DOHH2 (cell line): ENCODE results near the gene AMBRA1.

ENCODE experiments used
- H3F3A ChIP-seq: fragments of 200-600 bp; sonication (generic), shearing (Covaris generic); 2 replicates; pipeline ENCODE4 v1.6.0; 2016; ENCODE audit warnings: antibody characterized with exemption, mild to moderate bottlenecking; ENCODE audit not compliant: control insufficient read depth, insufficient read depth
- H3K27ac ChIP-seq: fragments of 200-600 bp; sonication (generic); 2 replicates; pipeline ENCODE4 v1.5.1; 2014; ENCODE audit warnings: low read depth, mild to moderate bottlenecking, low read length, moderate library complexity
- H3K27me3 ChIP-seq: fragments of 200-600 bp; sonication (generic); 2 replicates; pipeline ENCODE4 v1.6.1; 2014; ENCODE audit warnings: mild to moderate bottlenecking, low read length, mixed read lengths; ENCODE audit not compliant: control insufficient read depth
- H3K36me3 ChIP-seq: fragments of 200-600 bp; sonication (generic); 2 replicates; pipeline ENCODE4 v1.6.1; 2014; ENCODE audit warnings: mild to moderate bottlenecking, low read length, moderate library complexity, mixed read lengths; ENCODE audit not compliant: control insufficient read depth
- H3K4me1 ChIP-seq: fragments of 200-600 bp; sonication (generic); 2 replicates; pipeline ENCODE4 v1.6.1; 2014; ENCODE audit warnings: mild to moderate bottlenecking, low read length, mixed read lengths; ENCODE audit not compliant: control insufficient read depth
- H3K4me2 ChIP-seq: fragments of 200-600 bp; sonication (generic); 2 replicates; pipeline ENCODE4 v1.6.0; 2014; ENCODE audit warnings: mild to moderate bottlenecking, low read length, moderate library complexity
- H3K4me3 ChIP-seq: fragments of 200-600 bp; sonication (generic); 2 replicates; pipeline ENCODE4 v1.5.1; 2014; ENCODE audit warnings: mild to moderate bottlenecking, low read length, mixed read lengths
- H3K79me2 ChIP-seq: fragments of 200-600 bp; sonication (generic); 2 replicates; pipeline ENCODE4 v1.6.1; 2014; ENCODE audit warnings: mild to moderate bottlenecking, low read length, mixed read lengths; ENCODE audit not compliant: control insufficient read depth
- H3K9me2 ChIP-seq: fragments of 200-600 bp; sonication (generic); replicated peaks from 2 replicates; pipeline ENCODE4 v1.6.1; 2014; ENCODE audit warnings: mild to moderate bottlenecking, low read length, mixed read lengths; ENCODE audit not compliant: control insufficient read depth
- H3K9me3 ChIP-seq: fragments of 200-600 bp; sonication (generic); 2 replicates; pipeline ENCODE4 v1.6.1; 2014; ENCODE audit warnings: antibody characterized with exemption, low read length, mixed read lengths; ENCODE audit not compliant: control insufficient read depth, insufficient read depth
- H4K20me1 ChIP-seq: fragments of 200-600 bp; sonication (generic); 2 replicates; pipeline ENCODE4 v1.6.0; 2014; ENCODE audit warnings: low read depth, mild to moderate bottlenecking, antibody characterized with exemption, low read length, moderate library complexity; ENCODE audit not compliant: control insufficient read depth, insufficient read depth
- CTCF ChIP-seq: fragments of 200-600 bp; sonication (generic); IDR thresholded peaks from one replicate; pipeline ENCODE4 v1.5.1; 2014; ENCODE audit warnings: antibody characterized with exemption, mild to moderate bottlenecking, low read depth, low read length; ENCODE audit not compliant: poor library complexity, severe bottlenecking
- EZH2phosphoT487 ChIP-seq: fragments of 200-600 bp; sonication (generic); IDR thresholded peaks from 2 replicates; pipeline ENCODE4 v1.6.1; 2017; ENCODE audit warnings: borderline replicate concordance, mild to moderate bottlenecking, antibody characterized with exemption, low read length, moderate library complexity, mixed read lengths

The AMBRA1 gene

GRCh38 chr11:46444305-46444704, 149.5 kb downstream of the AMBRA1 start:
- Histone ChIP-seq H3K4me3 (no peak overlapping the region), H4K20me1 (no peaks in the 10 kb centered on the region), H3K27me3 (no peaks in the 10 kb centered on the region), H3K36me3 (peaks cover 12% of the 10 kb centered on the region), H3K4me1 (peaks cover 8% of the 10 kb centered on the region; the same call in 1 of the 2 replicates), H3K4me2 (no peak overlapping the region), H3K79me2 (no peaks in the 10 kb centered on the region; the same call in 1 of the 2 replicates), H3K9me2 (no peaks in the 10 kb centered on the region), H3K27ac (no peak overlapping the region), H3F3A (no peaks in the 10 kb centered on the region), H3K9me3 (no peaks in the 10 kb centered on the region)
- no peak for TF ChIP-seq CTCF
- no peak for TF ChIP-seq EZH2phosphoT487

GRCh38 chr11:46438211-46438610, 155.6 kb downstream of the AMBRA1 start:
- no peaks in the 10 kb centered on the region for H3F3A ChIP-seq
- H3K4me3 ChIP-seq, result no peak overlapping the region
- H3K27ac ChIP-seq, result no peak overlapping the region
- no peaks in the 10 kb centered on the region for H3K9me3 ChIP-seq
- H3K9me2 ChIP-seq, result no peaks in the 10 kb centered on the region
- H3K4me2 ChIP-seq, result no peak overlapping the region
- H3K36me3 ChIP-seq, result peaks cover 19% of the 10 kb centered on the region
- H4K20me1 ChIP-seq, result no peaks in the 10 kb centered on the region; the same call in 1 of the 2 replicates
- H3K4me1 ChIP-seq, result peaks cover 5% of the 10 kb centered on the region; the same call in 1 of the 2 replicates
- H3K79me2 ChIP-seq, result no peaks in the 10 kb centered on the region
- no peaks in the 10 kb centered on the region for H3K27me3 ChIP-seq
- TF ChIP-seq CTCF, result no peak
- no peak for TF ChIP-seq EZH2phosphoT487

GRCh38 chr11:46437122-46437689, 156.6 kb downstream of the AMBRA1 start:
- H3K27me3 ChIP-seq, result no peaks in the 10 kb centered on the region
- H3K79me2 ChIP-seq, result no peaks in the 10 kb centered on the region
- no peak overlapping the region for H3K4me2 ChIP-seq
- no peaks in the 10 kb centered on the region for H3K9me2 ChIP-seq
- no peaks in the 10 kb centered on the region; the same call in 1 of the 2 replicates for H4K20me1 ChIP-seq
- no peak overlapping the region for H3K27ac ChIP-seq
- TF ChIP-seq EZH2phosphoT487 (no peak), CTCF (no peak)
- H3K9me3 ChIP-seq, result no peaks in the 10 kb centered on the region
- no peak overlapping the region for H3K4me3 ChIP-seq
- H3K4me1 ChIP-seq, result peaks cover 5% of the 10 kb centered on the region; the same call in 1 of the 2 replicates
- H3F3A ChIP-seq, result no peaks in the 10 kb centered on the region
- peaks cover 19% of the 10 kb centered on the region for H3K36me3 ChIP-seq
